Thoracic aorta endothelial cell (primary cell): Measurements from ENCODE around the gene MEX3A. TPM values are rescaled to one million over a fixed set of nuclear protein-coding genes. Genes with fewer than 3 reads are reported as not detected.

ENCODE experiments used
- total RNA-seq: library from RNA; depleted of rRNA; stranded (reverse); fragments of >200 nt; gene quantifications from 2 replicates; pipeline ENCODE4 v1.2.3, GENCODE V29; 2012

The MEX3A gene, protein sequence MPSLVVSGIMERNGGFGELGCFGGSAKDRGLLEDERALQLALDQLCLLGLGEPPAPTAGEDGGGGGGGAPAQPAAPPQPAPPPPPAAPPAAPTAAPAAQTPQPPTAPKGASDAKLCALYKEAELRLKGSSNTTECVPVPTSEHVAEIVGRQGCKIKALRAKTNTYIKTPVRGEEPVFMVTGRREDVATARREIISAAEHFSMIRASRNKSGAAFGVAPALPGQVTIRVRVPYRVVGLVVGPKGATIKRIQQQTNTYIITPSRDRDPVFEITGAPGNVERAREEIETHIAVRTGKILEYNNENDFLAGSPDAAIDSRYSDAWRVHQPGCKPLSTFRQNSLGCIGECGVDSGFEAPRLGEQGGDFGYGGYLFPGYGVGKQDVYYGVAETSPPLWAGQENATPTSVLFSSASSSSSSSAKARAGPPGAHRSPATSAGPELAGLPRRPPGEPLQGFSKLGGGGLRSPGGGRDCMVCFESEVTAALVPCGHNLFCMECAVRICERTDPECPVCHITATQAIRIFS
- 7.8 and 8.3 TPM in 2 replicates for total RNA-seq

DNA sequence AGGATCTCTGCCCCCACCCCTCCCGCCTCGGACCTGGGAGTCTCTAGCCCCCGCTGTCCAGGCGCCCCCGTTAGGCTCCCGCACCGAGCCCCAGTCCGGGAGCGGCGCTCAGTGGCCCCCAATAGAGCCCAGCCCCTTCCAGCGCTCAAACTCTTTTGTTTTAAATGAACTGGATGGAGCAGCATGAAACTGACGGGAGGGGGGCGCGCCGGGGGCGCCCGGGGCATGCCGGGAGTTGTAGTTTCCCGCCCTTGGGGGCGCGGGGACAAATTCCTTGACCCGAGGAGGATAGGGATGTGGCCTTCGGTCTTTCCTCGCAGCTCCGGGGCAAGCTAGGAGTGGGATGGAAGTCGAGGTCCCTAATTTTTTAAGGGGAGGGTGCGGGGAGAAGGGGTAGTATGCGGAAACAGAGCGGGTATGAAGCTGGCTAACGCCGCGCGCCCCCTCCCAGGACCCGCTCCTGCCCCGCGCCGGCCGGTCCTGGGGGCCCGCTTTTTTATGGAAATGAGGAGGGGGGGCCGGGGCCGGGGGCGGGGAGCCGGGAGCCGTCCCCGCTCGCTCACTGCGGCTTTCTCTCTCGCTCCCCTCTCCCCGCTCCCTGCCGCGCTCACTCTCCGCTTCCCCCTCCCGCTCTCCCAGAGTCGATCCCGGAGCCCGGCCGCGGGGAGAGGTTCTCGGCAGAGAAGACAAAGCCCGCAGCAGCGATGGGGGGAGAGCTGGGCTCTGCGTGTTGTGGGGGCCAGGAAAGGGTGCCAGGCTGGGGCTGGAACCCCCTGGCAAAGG, at the start of gene MEX3A:
TSS of gene MEX3A (minus strand) at position 157 of the 783 bp plus-strand sequence. CDS start 467 bp downstream, outside the sequence.

DNA sequence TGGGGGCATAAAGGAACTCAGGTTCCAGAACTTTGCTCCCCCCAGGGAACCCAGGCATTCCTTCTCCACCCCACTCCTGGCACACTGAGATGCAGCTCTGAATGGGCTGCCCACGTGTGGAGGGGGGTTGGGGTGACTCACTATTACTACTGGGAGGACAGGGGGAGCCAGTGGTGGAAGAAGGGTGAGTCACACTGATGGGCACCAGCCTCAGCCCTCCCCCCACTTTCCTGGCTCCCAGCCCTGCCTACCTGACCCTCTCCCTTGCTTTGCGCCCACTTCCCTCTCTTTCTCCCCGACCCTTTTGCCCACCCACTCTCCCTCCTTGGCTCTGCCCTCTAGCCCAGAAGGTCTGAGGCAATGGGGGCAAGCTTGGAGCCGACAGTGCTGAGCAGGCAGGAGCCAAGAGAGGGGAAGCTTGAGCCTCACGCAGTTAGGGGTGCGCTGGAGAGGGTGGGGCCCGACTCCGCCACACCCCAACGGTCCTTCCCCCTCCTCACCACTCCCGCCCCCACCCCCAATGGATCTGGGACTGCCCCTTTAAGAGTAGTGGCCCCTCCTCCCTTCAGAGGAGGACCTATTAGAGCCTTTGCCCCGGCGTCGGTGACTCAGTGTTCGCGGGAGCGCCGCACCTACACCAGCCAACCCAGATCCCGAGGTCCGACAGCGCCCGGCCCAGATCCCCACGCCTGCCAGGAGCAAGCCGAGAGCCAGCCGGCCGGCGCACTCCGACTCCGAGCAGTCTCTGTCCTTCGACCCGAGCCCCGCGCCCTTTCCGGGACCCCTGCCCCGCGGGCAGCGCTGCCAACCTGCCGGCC, 32.0 kb upstream of the MEX3A start, which contains the start of gene LMNA:
TSS of gene LMNA (plus strand) at position 611 of the 818 bp plus-strand sequence. CDS start 208 bp downstream, outside the sequence.

DNA sequence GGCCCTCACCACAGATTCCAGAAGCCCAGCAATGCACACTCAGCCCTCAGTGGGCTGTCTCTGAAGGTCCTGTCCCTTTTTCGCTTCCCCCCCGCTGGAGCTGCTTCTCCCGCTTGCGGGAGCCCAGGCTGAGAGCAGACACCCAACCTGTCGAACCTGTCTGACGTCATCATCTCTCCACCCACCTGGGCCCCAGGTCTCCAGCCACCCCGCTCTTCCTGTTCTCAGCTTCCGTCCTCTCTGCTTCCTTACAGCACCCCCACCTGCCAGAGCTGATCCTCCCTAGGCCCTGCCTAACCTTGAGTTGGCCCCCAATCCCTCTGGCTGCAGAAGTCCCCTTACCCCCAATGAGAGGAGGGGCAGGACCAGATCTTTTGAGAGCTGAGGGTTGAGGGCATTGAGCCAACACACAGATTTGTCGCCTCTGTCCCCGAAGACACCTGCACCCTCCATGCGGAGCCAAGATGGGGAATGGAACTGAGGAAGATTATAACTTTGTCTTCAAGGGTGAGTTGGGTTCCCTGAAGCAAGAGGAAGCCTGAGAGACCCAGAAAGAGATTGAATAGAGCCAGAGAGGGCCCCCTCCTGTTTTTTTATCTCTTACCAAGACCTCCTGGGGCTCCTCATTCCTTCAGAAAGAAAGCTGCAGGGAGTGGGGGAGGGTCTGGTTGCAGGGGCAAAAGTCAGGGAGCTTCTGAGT, 21.2 kb downstream of the MEX3A start, which contains the start of gene RAB25:
TSS of gene RAB25 (plus strand) at position 224 of the 700 bp plus-strand sequence. CDS start at position 465, 241 bp downstream.

DNA sequence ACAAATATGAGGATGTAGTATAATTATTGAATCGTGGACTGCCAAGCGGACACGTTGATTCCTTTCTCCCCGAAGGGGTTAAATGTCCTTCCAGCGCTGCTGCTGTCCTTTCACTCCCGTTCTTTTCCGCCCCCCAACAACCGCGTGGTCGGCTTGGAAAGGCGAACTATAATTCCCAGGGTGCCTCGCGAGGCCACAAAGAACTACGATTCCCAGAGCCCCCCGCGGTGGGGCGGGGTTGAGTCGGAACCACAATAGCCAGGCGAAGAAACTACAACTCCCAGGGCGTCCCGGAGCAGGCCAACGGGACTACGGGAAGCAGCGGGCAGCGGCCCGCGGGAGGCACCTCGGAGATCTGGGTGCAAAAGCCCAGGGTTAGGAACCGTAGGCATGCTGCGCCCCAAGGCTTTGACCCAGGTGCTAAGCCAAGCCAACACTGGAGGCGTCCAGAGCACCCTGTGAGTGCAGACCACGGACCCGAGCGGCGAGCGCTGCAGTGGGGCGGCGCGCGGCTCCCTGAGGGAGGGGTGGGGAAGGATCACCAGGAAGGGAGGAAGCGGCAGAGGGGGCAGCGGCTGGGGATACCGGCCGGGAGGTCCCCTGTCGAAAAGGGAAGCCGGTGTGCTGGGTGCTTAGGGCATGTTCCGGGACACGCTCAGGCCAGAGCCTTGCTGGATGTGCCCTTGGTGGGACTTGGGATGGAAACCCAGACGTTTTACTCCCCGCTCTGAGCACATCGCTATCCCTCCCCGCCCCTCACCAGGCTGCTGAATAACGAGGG, 27.6 kb downstream of the MEX3A start, which contains the start of gene LAMTOR2:
TSS of gene LAMTOR2 (plus strand) at position 283 of the 781 bp plus-strand sequence. CDS start at position 391, 108 bp downstream.

DNA sequence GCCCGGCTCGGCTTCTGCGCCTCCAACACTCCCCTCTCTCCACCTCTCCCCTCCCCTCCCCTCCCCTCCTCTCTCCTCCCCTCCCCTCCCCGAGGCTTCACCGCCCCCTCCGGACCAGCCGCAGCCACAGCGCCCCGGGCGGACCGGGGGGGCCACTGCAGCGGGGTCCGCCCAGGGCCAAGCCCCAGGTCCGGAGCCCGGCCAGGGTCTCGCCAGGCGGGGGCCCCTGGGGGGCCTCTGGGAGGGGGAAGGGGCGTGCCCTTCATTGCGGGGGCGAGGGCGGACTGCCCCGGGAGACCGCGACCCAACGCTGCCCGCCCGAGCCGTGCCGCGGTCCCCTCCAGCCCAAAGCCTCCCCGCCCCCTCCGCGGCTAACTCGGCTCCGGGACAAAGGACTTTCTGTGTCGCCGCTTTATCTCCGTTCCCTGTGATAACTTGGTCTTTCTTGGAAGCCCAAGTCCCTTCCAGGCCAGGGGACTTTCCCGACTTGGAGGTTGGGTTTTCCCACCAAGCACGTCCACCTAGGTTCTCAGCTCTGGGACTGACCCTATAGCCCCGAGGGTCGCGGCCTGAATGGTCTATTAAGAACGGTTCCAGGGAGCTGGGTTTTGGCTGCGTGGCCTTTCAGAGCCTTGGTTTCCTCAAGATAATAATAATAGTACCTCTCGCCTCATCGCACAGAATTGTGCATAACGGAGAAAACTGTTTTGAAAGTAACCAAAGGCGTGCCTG, 28.3 kb downstream of the MEX3A start, which contains the start of gene UBQLN4:
TSS of gene UBQLN4 (minus strand) at position 31 of the 732 bp plus-strand sequence. CDS start 97 bp downstream, outside the sequence.

Other genes starting within 250 kb of the MEX3A start
- 48.1 and 50.3 TPM in 2 replicates for gene GON4L, start 225.3 kb downstream of the MEX3A start, total RNA-seq
- gene SYT11, start 222.9 kb downstream of the MEX3A start, total RNA-seq, result 36.2 and 39.1 TPM in 2 replicates
- 30.0 and 35.0 TPM in 2 replicates for gene RIT1, start 171.1 kb downstream of the MEX3A start, total RNA-seq
- 49.7 and 55.1 TPM in 2 replicates for gene KHDC4, start 148.1 kb downstream of the MEX3A start, total RNA-seq
- gene RXFP4, start 140.8 kb downstream of the MEX3A start, total RNA-seq, result not detected in 2 replicates
- gene ARHGEF2, start 103.9 kb downstream of the MEX3A start, total RNA-seq, result 127 TPM in 2 replicates
- 552 and 669 TPM in 2 replicates for gene SSR2, start 61.5 kb downstream of the MEX3A start, total RNA-seq
- 28.6 and 32.5 TPM in 2 replicates for gene UBQLN4, start 28.7 kb downstream of the MEX3A start, total RNA-seq
- 42.2 and 45.9 TPM in 2 replicates for gene LAMTOR2, start 27.7 kb downstream of the MEX3A start, total RNA-seq
- not detected in 2 replicates for gene RAB25, start 21.3 kb downstream of the MEX3A start, total RNA-seq
- gene LMNA, start 32.2 kb upstream of the MEX3A start, total RNA-seq, result 677 and 814 TPM in 2 replicates
- 0.80 and 1.0 TPM in 2 replicates for gene SEMA4A, start 71.1 kb upstream of the MEX3A start, total RNA-seq
- 17.6 and 20.6 TPM in 2 replicates for gene SLC25A44, start 111.6 kb upstream of the MEX3A start, total RNA-seq
- gene PMF1, start 130.5 kb upstream of the MEX3A start, total RNA-seq, result 43.5 and 54.7 TPM in 2 replicates
- 0.27 TPM in 1 of 2 replicates, not detected in the other for gene BGLAP, start 159.7 kb upstream of the MEX3A start, total RNA-seq
- 0.27 and 0.36 TPM in 2 replicates for gene PAQR6, start 165.6 kb upstream of the MEX3A start, total RNA-seq
- gene SMG5, start 200.4 kb upstream of the MEX3A start, total RNA-seq, result 59.6 and 66.0 TPM in 2 replicates
- 0.93 and 1.1 TPM in 2 replicates for gene TMEM79, start 201.9 kb upstream of the MEX3A start, total RNA-seq
- 41.1 and 41.2 TPM in 2 replicates for gene GLMP, start 213.2 kb upstream of the MEX3A start, total RNA-seq
- gene VHLL, start 216.8 kb upstream of the MEX3A start, total RNA-seq, result not detected in 2 replicates